Measurements from ENCODE around the gene NT5DC3.

NT5DC3 gene

GRCh38 chr12:103808239-103808880, 32.7 kb downstream of the NT5DC3 start:
- no peaks in the 10 kb centered on the region for H3K9me3 ChIP-seq
- H3K36me3 ChIP-seq: no peaks in the 10 kb centered on the region
- DNase-seq: no peak
- no peaks in the 10 kb centered on the region; the same call in 1 of the 2 replicates for H3K4me1 ChIP-seq
- no peak for TF ChIP-seq CTCF (IDR thresholded peaks at IDR 0.05; ENCODE audit: low read depth, low read length)
- H3K27me3 ChIP-seq: no peaks in the 10 kb centered on the region
- no peak overlapping the region for H3K4me3 ChIP-seq (ENCODE audit: low read depth, low read length)

- Histone ChIP-seq H3K4me3 (ENCODE audit: low read depth, low read length) (no peak overlapping the region), H3K27me3 (no peaks in the 10 kb centered on the region), H3K4me1 (no peaks in the 10 kb centered on the region; the same call in 1 of the 2 replicates), H3K36me3 (no peaks in the 10 kb centered on the region), H3K9me3 (no peaks in the 10 kb centered on the region)
- DNase-seq: no peak
- TF ChIP-seq CTCF (IDR thresholded peaks at IDR 0.05; ENCODE audit: low read depth, low read length): no peak
Measured at GRCh38 chr12:103807561-103808238, 33.3 kb downstream of the NT5DC3 start.

GRCh38 chr12:103806803-103807202, 34.2 kb downstream of the NT5DC3 start:
- Histone ChIP-seq H3K4me1 (no peaks in the 10 kb centered on the region; the same call in 1 of the 2 replicates), H3K27me3 (no peaks in the 10 kb centered on the region), H3K4me3 (ENCODE audit: low read depth, low read length) (no peak overlapping the region), H3K36me3 (no peaks in the 10 kb centered on the region), H3K9me3 (no peaks in the 10 kb centered on the region)
- no peak for TF ChIP-seq CTCF (IDR thresholded peaks at IDR 0.05; ENCODE audit: low read depth, low read length)
- no peak for DNase-seq

- TF ChIP-seq CTCF (IDR thresholded peaks at IDR 0.05; ENCODE audit: low read depth, low read length): no peak
- no peaks in the 10 kb centered on the region for H3K27me3 ChIP-seq
- no peaks in the 10 kb centered on the region for H3K9me3 ChIP-seq
- H3K4me1 ChIP-seq: peaks cover 2% of the 10 kb centered on the region
- no peaks in the 10 kb centered on the region for H3K36me3 ChIP-seq
- H3K4me3 ChIP-seq (ENCODE audit: low read depth, low read length): no peak overlapping the region
- DNase-seq: no peak
Measured at GRCh38 chr12:103805655-103806360, 35.2 kb downstream of the NT5DC3 start.

- peaks cover 6% of the 10 kb centered on the region for H3K4me1 ChIP-seq
- H3K36me3 ChIP-seq: no peaks in the 10 kb centered on the region
- H3K27me3 ChIP-seq: no peaks in the 10 kb centered on the region
- no peak overlapping the region for H3K4me3 ChIP-seq (ENCODE audit: low read depth, low read length)
- TF ChIP-seq CTCF (IDR thresholded peaks at IDR 0.05; ENCODE audit: low read depth, low read length): no peak
- DNase-seq: no peak
- H3K9me3 ChIP-seq: no peaks in the 10 kb centered on the region
Measured at GRCh38 chr12:103803847-103804246, 37.2 kb downstream of the NT5DC3 start.

GRCh38 chr12:103802586-103802886, 38.5 kb downstream of the NT5DC3 start:
- TF ChIP-seq CTCF (IDR thresholded peaks at IDR 0.05; ENCODE audit: low read depth, low read length): no peak
- H3K27me3 ChIP-seq: no peaks in the 10 kb centered on the region
- H3K4me3 ChIP-seq (ENCODE audit: low read depth, low read length): no peak overlapping the region
- no peaks in the 10 kb centered on the region for H3K36me3 ChIP-seq
- H3K4me1 ChIP-seq: peaks cover 6% of the 10 kb centered on the region
- no peaks in the 10 kb centered on the region for H3K9me3 ChIP-seq
- DNase-seq: no peak

Data from BE2C (cell line).